H1 (cell line): ENCODE results near the gene THBD. TPM values are rescaled to one million over a fixed set of nuclear protein-coding genes. Genes with fewer than 3 reads are reported as not detected.

Source experiments
- CTCF ChIA-PET: fragments of 300-600 bp; sonication (Branson Sonifier 250); formaldehyde crosslinking; loops from one replicate; lab custom pipeline; 2021; ENCODE audit not compliant: partially characterized antibody; lab: Charles Lee
- POLR2A ChIA-PET: fragments of 300-600 bp; sonication (Branson Sonifier 250); formaldehyde crosslinking; loops from one replicate; lab custom pipeline; 2021; ENCODE audit warnings: inconsistent platforms; ENCODE audit not compliant: partially characterized antibody; lab: Charles Lee
- DNase-seq, 2 experiments: peaks; one replicate each; pipeline versions ENCODE4 v3.0.0 to v3.0.0-alpha.2; 2010 to 2022; ENCODE audit warnings: low spot score in 2 of 2, low read depth in 1 of 2, mixed read lengths in 1 of 2
- FAIRE-seq: peaks from 2 replicates; lab custom pipeline; 2011; peaks lifted over from hg19 to GRCh38; lab: Jason Lieb, UNC
- H2AFZ ChIP-seq: 2 replicates; pipeline ENCODE4 v1.8.1; 2012; ENCODE audit warnings: low read length, inconsistent platforms
- H2AK5ac ChIP-seq: 2 replicates; pipeline ENCODE4 v1.6.1; 2013; ENCODE audit warnings: low read depth, low read length
- H2BK120ac ChIP-seq: replicated peaks from 2 replicates; pipeline ENCODE3; 2013; ENCODE audit warnings: low read depth, low read length, inconsistent platforms
- H2BK12ac ChIP-seq: 2 replicates; pipeline ENCODE4 v1.6.1; 2013; ENCODE audit warnings: low read depth, low read length
- H2BK15ac ChIP-seq: 2 replicates; pipeline ENCODE4 v1.6.1; 2013; ENCODE audit warnings: low read length
- H2BK20ac ChIP-seq: 2 replicates; pipeline ENCODE4 v1.6.1; 2013; ENCODE audit warnings: low read length
- H2BK5ac ChIP-seq: 2 replicates; pipeline ENCODE4 v1.6.1; 2013; ENCODE audit warnings: low read depth, low read length
- H3K14ac ChIP-seq: 2 replicates; pipeline ENCODE4 v1.6.1; 2013; ENCODE audit warnings: inconsistent platforms; ENCODE audit not compliant: insufficient read length
- H3K18ac ChIP-seq: 2 replicates; pipeline ENCODE4 v1.6.1; 2013; ENCODE audit warnings: low read length; ENCODE audit errors: extremely low read depth
- H3K23ac ChIP-seq: 2 replicates; pipeline ENCODE4 v1.6.1; 2013; ENCODE audit warnings: inconsistent platforms; ENCODE audit not compliant: insufficient read length
- H3K23me2 ChIP-seq: 2 replicates; pipeline ENCODE4 v1.6.1; 2013; ENCODE audit warnings: low read depth, low read length
- H3K27ac ChIP-seq: 2 replicates; pipeline ENCODE4 v1.6.1; 2011; ENCODE audit warnings: low read depth, low read length, inconsistent platforms
- H3K27me3 ChIP-seq, 4 experiments: replicated peaks in 1 of 4; 1 replicate in 1 of 4; 2 replicates in 3 of 4; pipeline versions ENCODE4 v1.6.1 to v1.8.1; 2011 to 2013; ENCODE audit warnings: low read length in 3 of 4, mild to moderate bottlenecking in 3 of 4, inconsistent platforms in 2 of 4, mixed read lengths in 2 of 4, moderate library complexity in 1 of 4; ENCODE audit not compliant: control insufficient read depth in 3 of 4, insufficient read depth in 3 of 4; ENCODE audit errors: extremely low read depth in 1 of 4
- H3K36me3 ChIP-seq, 4 experiments: 2 replicates each; pipeline versions ENCODE4 v1.6.1 to v1.8.1; 2011 to 2013; ENCODE audit warnings: mild to moderate bottlenecking in 4 of 4, low read length in 3 of 4, moderate library complexity in 2 of 4, control low read depth in 1 of 4, inconsistent platforms in 1 of 4; ENCODE audit not compliant: insufficient read depth in 4 of 4, control insufficient read depth in 2 of 4
- H3K4ac ChIP-seq: replicated peaks from 2 replicates; pipeline ENCODE3; 2013; ENCODE audit warnings: low read length, low read depth, mixed read lengths, inconsistent platforms; ENCODE audit not compliant: insufficient read length
- H3K4me1 ChIP-seq, 4 experiments: replicated peaks in 1 of 4; 1 replicate in 1 of 4; 2 replicates in 3 of 4; pipeline versions ENCODE4 v1.6.1 to v1.8.1; 2011 to 2013; ENCODE audit warnings: low read length in 3 of 4, inconsistent platforms in 2 of 4, mixed read lengths in 1 of 4; ENCODE audit not compliant: insufficient read depth in 4 of 4, control insufficient read depth in 3 of 4
- H3K4me2 ChIP-seq, 2 experiments: 2 replicates each; pipeline versions ENCODE4 v1.6.1 to v1.8.1; 2011 to 2013; ENCODE audit warnings: low read depth in 2 of 2, low read length in 2 of 2, control low read depth in 1 of 2, inconsistent platforms in 1 of 2, mild to moderate bottlenecking in 1 of 2; ENCODE audit not compliant: insufficient read depth in 1 of 2
- H3K4me3 ChIP-seq, 4 experiments: fragments of 200-600, 300-600 bp in 1 of 4; sonication (generic), shearing (Covaris generic), sonication (Bioruptor Twin) in 1 of 4; 2 replicates each; pipeline versions ENCODE4 v1.5.1 to v1.8.1; 2011 to 2016; ENCODE audit warnings: low read length in 4 of 4, low read depth in 3 of 4, control low read depth in 2 of 4, inconsistent platforms in 2 of 4, mild to moderate bottlenecking in 2 of 4, mixed read lengths in 1 of 4, moderate library complexity in 1 of 4; ENCODE audit not compliant: insufficient read depth in 2 of 4; ENCODE audit errors: extremely low read depth in 1 of 4
- H3K56ac ChIP-seq: replicated peaks from 2 replicates; pipeline ENCODE3; 2013; ENCODE audit warnings: low read depth, mild to moderate bottlenecking, mixed read lengths, low read length, inconsistent platforms; ENCODE audit not compliant: insufficient read length
- H3K79me1 ChIP-seq: 2 replicates; pipeline ENCODE4 v1.6.1; 2013; ENCODE audit warnings: low read depth, low read length, control low read depth
- H3K79me2 ChIP-seq, 2 experiments: 2 replicates each; pipeline versions ENCODE4 v1.6.1 to v1.8.1; 2012 to 2013; ENCODE audit warnings: low read length in 2 of 2, mild to moderate bottlenecking in 2 of 2, inconsistent platforms in 1 of 2; ENCODE audit not compliant: insufficient read depth in 2 of 2, control insufficient read depth in 1 of 2
- H3K9ac ChIP-seq, 4 experiments: replicated peaks in 1 of 4; 1 replicate in 1 of 4; 2 replicates in 3 of 4; pipeline versions ENCODE4 v1.6.1 to v1.8.1; 2011 to 2013; ENCODE audit warnings: low read depth in 3 of 4, low read length in 3 of 4, control low read depth in 2 of 4, mild to moderate bottlenecking in 2 of 4, moderate library complexity in 2 of 4, inconsistent platforms in 1 of 4; ENCODE audit errors: extremely low read depth in 1 of 4
- H3K9me3 ChIP-seq, 2 experiments: 2 replicates each; pipeline versions ENCODE4 v1.6.1 to v1.8.1; 2012 to 2013; ENCODE audit warnings: mild to moderate bottlenecking in 2 of 2, moderate library complexity in 2 of 2, control low read depth in 1 of 2, inconsistent platforms in 1 of 2, low read depth in 1 of 2, low read length in 1 of 2, mixed read lengths in 1 of 2; ENCODE audit not compliant: insufficient read depth in 2 of 2
- H4K20me1 ChIP-seq, 2 experiments: replicated peaks in 1 of 2; 2 replicates each; pipeline versions ENCODE3 to v1.8.1; 2011 to 2013; ENCODE audit warnings: inconsistent platforms in 2 of 2, low read length in 2 of 2, mild to moderate bottlenecking in 1 of 2; ENCODE audit not compliant: insufficient read depth in 2 of 2, control insufficient read depth in 1 of 2
- H4K5ac ChIP-seq: 2 replicates; pipeline ENCODE4 v1.6.1; 2013; ENCODE audit warnings: low read length, low read depth, mixed read lengths, inconsistent platforms; ENCODE audit not compliant: insufficient read length
- H4K8ac ChIP-seq: 2 replicates; pipeline ENCODE4 v1.8.0; 2013; ENCODE audit warnings: mild to moderate bottlenecking, moderate library complexity, low read length, inconsistent platforms; ENCODE audit not compliant: insufficient read depth; ENCODE audit errors: extremely low read depth
- H4K91ac ChIP-seq: replicated peaks from 2 replicates; pipeline ENCODE3; 2013; ENCODE audit warnings: low read length, mixed read lengths, inconsistent platforms; ENCODE audit not compliant: insufficient read length
- BCL11A ChIP-seq, 2 experiments: IDR thresholded peaks; one replicate each; pipeline ENCODE4 v1.6.1; 2011; ENCODE audit warnings: low read depth in 2 of 2, low read length in 2 of 2, mild to moderate bottlenecking in 2 of 2
- CBX5 ChIP-seq: fragments of 300-800, 300-1000 bp; sonication (generic); IDR thresholded peaks from 2 replicates; pipeline ENCODE4 v1.7.1; 2016; ENCODE audit warnings: antibody characterized with exemption, low read length, low read depth
- HDAC2 ChIP-seq, 2 experiments: fragments of 300-600 bp in 1 of 2; sonication (generic) in 1 of 2; IDR thresholded peaks; 2 replicates each; pipeline ENCODE4 v1.6.1; 2011 to 2012; ENCODE audit warnings: low read depth in 2 of 2, low read length in 2 of 2, mild to moderate bottlenecking in 2 of 2, moderate library complexity in 2 of 2, borderline replicate concordance in 1 of 2, inconsistent platforms in 1 of 2
- JUND ChIP-seq: IDR thresholded peaks from 2 replicates; pipeline ENCODE4 v1.6.1; 2011; ENCODE audit warnings: mild to moderate bottlenecking, improper control_type of control experiment, low read length
- WGBS, 2 experiments: shearing (Covaris generic) in 1 of 2; methylation state at CpG; one replicate each; pipeline versions ENCODE4 v1.1.6 to v1.1.7; 2013 to 2015; ENCODE audit warnings: low lambda C conversion rate in 2 of 2, mixed read lengths in 2 of 2, inconsistent platforms in 1 of 2, low coverage in 1 of 2, missing lambda C conversion rate in 1 of 2; ENCODE audit not compliant: insufficient replicate concordance in 2 of 2, insufficient coverage in 1 of 2, insufficient read length in 1 of 2; ENCODE audit errors: extremely low coverage in 1 of 2, missing lambda C conversion rate in 1 of 2; 5-methylcytosine and 5-hydroxymethylcytosine counted together
- polyA plus RNA-seq, 7 experiments: library from polyadenylated mRNA; depleted of rRNA in 3 of 7; stranded (reverse) in 5 of 7; unstranded in 2 of 7; fragments of >200 nt in 5 of 7; fragments of 200-250 nt in 2 of 7; gene quantifications; 1 replicate in 5 of 7; 2 replicates in 1 of 7; 4 replicates in 1 of 7; pipeline versions ENCODE4 v1.2.1 to v1.2.3, GENCODE V29; 2011 to 2013; ENCODE audit warnings: missing spikeins in 2 of 7, mixed read lengths in 2 of 7
- total RNA-seq: library from RNA; stranded (reverse); fragmentation: NEBNext Ultra II Directional; extraction: Animal tissue kit (Norgen Biotek cat#: 25700); gene quantifications from 2 replicates; pipeline ENCODE4 v1.2.1, GENCODE V29; 2021

Gene THBD
- total and polyA plus RNA-seq, 2 of the 8 experiments (the other 6 are each of a cell fraction or from before 2014, with no cell fraction given), result 0.21 to 0.43 TPM

GRCh38 chr20:23066772-23067171 is 17.3 kb upstream of the THBD start:
- Histone ChIP-seq H4K8ac (no peak overlapping the region), H3K79me1 (no peaks in the 10 kb centered on the region), H3K4ac (no peak overlapping the region), H3K23me2 (no peaks in the 10 kb centered on the region), H3K14ac (no peak overlapping the region), H3K27me3 (no peaks in the 10 kb centered on the region), H2AK5ac (no peak overlapping the region), H3K9ac (peak overlapping the region in 1 of 4 experiments; percentile 34; a peak in 1 of 7 replicates), H3K27ac (no peak overlapping the region), H3K4me2 (no peak overlapping the region), H4K91ac (no peak overlapping the region), H3K18ac (no peak overlapping the region), H2BK20ac (no peak overlapping the region), H3K4me3 (no peak overlapping the region), H2BK12ac (no peak overlapping the region), H3K56ac (no peak overlapping the region), H4K5ac (no peak overlapping the region), H2BK120ac (no peak overlapping the region), H3K79me2 (no peaks in the 10 kb centered on the region), H3K23ac (no peak overlapping the region), H3K36me3 (no peaks in the 10 kb centered on the region), H4K20me1 (no peaks in the 10 kb centered on the region), H2AFZ (no peak overlapping the region), H2BK5ac (no peak overlapping the region), H2BK15ac (no peak overlapping the region), H3K9me3 (no peaks in the 10 kb centered on the region), H3K4me1 (peaks cover 0 to 6% (median 3%) of the 10 kb centered on the region in 4 experiments; a peak in 5 of 7 replicates)
- CTCF ChIA-PET, result interaction anchor here (0.9 to 11.7 kb wide), 8 partner anchors 9 to 134 kb away, joined by 3 to 90 read pairs (median 5); partner anchors contain the start of gene THBD
- FAIRE-seq, result no peak
- POLR2A ChIA-PET, result interaction anchor here (1.2 kb wide), 1 partner anchor 15 kb away, joined by 3 read pairs; no protein-coding TSS in a partner anchor
- DNase-seq, result no peak
- WGBS, 2 experiments, result 86% methylated on average over 3 of the region's 3 CpGs; no CpG with 5 or more reads in 1 of the 2 experiments
- TF ChIP-seq JUND, result no peak
- TF ChIP-seq CBX5, result no peak
- no peak for TF ChIP-seq HDAC2 (IDR thresholded peaks at IDR 0.05; ENCODE audit: borderline replicate concordance in 1 of 2, low read depth in 2 of 2, low read length in 2 of 2)
- no peak for TF ChIP-seq BCL11A (IDR thresholded peaks at IDR 0.05; ENCODE audit: low read depth in 2 of 2, low read length in 2 of 2)
